ENCODE data around the gene FNIP1.
"Not testable (repeated sequence)": the region's sequence is repeated elsewhere in the genome, so short reads cannot be mapped to it uniquely, and the experiment has no call there.

FNIP1 gene

DNA sequence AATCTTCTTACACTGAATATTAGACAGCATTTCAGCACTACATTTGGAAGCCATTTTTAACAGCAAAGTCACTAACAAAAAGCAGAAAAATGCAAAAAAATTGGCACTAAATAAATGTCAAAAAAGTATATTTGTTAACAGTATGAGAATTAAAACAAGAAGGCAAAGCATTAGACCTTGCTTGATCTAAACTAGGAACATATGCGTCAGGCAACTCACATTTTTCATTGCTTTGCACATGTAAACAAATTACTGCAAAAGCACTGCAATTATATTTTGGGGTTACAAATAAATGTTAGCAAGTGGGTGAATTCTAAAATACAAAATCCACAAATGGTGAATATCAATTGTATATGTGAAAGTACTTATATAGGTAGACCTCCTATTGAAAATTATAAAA is 112.8 kb downstream of the FNIP1 start:
- DNase-seq: no peak

DNA sequence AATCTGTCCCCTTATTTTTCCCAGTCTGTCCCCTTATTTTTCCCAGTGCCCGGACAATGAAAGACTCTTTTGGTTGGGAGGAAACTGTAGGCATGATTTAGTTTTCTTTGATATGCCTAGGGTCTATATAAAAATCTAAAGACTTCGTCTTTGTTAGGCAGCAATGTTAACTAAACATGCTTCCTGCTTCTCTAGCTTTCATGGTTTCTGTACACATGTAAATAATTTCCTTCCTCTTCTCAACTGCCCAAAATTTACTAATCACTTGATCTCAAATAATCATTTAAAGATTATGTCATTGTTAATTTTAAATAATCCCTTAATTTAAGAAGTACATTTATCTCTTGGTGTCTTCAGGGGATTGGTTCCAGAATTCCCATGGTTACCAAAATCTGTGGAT is 114.0 kb downstream of the FNIP1 start:
- no peak for DNase-seq

DNA sequence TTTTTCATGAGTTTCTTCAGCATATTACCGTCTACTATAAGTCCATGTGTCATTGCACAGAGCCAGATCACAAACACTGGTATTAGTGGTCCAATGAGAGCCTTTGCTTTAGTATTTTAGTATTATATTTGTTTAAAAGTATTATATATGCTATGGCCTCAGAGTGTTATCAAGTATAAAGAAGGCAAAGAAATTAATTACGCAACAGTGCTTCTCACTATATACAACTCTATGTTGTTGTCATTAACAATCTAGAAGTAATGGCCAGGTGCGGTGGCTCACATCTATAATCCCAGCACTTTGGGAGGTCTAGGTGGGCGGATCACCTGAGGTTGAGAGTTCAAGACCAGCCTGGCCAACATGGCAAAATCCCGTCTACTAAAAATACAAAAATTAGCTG is 114.6 kb downstream of the FNIP1 start:
- no peak for DNase-seq

DNA sequence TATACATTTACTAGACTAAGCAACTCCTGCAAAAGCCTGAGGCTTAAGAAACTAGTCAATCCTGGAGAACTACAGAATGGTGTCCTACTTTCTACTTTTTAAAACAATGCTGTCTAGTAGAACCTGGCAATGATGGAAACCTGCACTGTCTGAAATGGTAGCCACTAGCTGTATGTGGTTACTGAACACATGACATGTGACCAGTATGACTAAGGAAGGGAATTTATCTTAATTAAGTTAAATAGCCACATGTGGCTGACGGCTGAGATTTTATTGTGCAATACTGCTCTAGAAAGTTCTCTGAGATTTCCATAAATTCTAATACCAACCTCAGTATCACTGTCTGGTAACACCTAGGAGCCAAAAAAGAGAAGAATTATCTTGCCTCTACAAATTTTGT is 116.9 kb downstream of the FNIP1 start:
- no peak for DNase-seq

DNA sequence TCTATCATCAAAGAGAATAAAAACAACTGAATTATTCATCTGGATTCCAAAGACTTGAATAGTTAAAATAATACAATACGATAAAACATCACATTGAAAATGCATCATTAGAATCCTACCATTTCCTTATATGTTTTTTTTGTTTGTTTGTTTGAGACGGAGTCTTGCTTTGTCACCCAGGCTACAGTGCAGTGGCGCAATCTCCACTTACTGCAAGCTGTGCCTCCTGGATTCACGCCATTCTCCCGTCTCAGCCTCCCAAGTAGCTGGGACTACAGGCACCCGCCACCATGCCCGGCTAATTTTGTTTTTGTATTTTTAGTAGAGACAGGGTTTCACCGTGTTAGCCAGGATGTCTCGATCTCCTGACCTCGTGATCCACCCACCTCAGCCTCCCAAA is 118.5 kb downstream of the FNIP1 start:
- DNase-seq: not testable (repeated sequence)

DNA sequence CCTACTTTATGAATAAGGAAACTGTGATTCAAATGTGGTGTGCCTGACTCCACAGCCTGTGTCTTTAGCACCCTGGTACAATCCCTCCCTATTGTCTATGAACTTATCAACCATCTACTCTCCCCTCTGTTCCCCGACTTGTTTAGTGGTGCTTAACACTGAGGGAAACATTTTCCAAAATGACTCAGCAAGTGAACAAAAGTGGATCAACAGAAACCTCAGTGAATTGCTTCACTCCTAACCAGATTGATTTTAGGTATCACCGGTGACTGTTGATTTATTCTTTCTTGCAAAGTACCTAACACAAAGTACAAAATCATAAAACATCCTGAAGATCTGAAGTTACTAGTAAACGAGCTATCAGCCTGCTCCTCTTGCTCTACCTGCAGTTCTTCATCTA is 119.7 kb downstream of the FNIP1 start:
- peak; percentile 39 for DNase-seq

DNA sequence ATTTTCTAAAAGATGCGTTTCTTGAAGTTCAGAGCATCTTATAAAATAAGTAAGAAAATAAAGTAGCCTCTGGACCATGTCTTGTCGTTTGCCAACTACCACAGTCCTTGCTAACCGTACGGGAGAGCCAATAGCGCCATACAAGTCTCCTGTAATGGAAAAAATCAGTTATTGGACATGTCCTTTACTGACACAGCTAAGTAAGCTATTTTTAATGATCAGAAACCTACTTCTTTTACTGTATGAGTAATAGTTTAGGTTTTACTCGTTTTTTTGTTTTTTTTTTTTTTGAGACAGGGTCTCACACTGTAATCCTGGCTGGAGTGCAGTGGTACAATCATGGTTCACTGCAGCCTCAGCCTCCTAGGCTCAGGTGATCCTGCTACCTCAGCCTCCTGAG is 124.0 kb downstream of the FNIP1 start:
- DNase-seq: no peak

DNA sequence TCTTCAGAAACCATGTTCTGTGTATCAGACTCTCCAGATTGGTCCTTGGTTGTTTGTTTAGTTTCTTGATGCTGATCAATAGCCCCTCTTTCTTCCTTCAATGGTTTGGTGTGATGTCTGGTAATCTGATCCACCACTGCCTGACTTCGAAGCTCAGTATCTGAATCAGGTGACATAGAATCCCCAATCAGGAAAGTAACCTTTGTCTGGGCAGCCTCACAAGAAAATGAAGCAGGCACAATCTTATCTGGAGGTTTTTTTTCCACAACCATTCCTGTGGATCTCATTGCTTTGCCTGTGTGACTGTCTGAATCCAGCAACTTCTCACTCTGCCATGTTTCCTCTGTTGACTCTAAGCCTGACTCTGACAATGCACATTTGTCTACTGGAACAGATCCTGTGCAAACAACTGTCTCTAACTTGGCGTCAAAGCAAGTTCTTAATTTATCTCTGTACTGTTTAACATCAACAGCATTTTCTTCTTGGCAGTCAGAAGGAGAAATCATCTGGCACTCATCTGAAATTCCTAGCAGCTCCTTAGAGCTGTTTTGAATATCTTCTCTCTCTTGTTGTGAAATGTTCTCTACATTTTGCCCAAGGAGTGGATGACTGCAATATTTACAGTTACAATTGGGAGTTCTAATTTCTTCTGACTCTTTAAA is 124.7 kb downstream of the FNIP1 start:
- no peak for DNase-seq

DNA sequence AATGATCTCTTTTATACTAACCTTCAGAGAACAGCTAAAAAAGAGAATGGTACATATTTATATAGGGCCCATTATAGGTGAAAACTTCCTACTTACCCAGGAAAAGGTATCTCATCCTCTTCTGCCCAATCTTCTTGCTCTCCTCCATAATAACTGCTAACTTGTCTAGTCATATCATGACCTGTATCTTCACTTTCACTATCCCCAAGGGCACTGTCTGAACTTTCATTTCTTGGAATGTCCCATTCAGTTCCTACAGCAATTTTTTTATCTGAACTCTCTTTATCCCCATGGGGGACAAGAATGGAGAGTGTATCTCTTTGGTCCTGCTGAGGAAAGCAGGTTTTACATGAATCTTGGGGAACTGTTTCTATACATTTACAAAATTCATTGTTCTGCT is 125.4 kb downstream of the FNIP1 start:
- peak; percentile 53 for DNase-seq

DNA sequence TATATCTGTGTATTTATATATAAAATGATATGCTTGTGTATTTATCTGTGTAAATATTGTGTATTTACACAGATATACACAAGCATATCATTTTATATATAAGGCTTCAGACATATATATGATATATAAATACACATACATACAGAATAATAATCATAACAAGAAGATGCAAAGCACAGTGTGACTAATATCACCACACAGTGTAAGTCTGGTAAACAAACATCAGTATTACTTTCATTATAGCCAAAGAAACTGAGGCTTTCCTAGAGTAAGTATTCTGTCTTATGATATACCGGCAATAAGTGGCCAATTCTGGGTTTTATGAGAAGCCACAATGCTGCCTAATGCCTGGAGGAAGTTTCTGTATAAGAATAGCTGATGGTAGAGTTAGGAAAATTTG is 131.9 kb downstream of the FNIP1 start:
- DNase-seq: peak; percentile 24

DNA sequence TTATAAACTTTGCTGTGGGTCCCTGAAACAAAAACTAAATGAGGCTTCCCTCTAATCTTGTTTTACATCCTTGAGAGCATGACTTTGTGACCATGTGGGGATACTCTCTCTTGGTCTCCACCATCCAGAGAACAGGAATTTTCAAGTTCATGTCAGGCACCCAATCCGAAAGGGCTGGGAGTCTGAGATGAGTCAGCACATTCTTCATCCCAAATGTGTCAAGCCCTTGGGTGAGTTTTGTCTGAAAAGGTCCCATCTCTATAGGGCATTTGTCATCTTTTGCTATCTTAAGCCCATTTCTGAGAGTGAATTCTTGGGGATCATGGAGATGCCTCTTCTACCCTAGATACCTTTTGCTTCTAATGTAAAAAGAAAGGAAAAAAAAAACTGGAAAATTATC is 134.9 kb downstream of the FNIP1 start:
- no peak for DNase-seq

DNA sequence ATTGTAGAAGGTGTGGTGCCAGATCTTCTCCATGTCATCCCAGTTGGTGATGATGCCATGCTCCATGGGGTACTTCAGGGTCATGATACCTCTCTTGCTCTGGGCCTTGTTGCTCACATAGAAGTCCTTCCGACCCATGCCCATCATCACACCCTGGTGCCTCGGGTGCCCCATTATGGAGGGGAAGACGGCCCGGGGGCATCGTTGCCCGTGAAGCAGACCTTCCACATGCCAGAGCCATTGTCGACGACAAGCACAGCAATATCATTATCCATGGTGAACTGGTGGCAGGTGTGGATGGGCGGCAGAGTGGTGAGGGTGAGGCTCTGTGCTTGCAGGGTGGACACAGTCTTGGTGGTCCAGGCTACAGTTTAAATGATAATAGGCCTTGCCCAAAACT is 137.0 kb downstream of the FNIP1 start:
- no peak for DNase-seq

DNA sequence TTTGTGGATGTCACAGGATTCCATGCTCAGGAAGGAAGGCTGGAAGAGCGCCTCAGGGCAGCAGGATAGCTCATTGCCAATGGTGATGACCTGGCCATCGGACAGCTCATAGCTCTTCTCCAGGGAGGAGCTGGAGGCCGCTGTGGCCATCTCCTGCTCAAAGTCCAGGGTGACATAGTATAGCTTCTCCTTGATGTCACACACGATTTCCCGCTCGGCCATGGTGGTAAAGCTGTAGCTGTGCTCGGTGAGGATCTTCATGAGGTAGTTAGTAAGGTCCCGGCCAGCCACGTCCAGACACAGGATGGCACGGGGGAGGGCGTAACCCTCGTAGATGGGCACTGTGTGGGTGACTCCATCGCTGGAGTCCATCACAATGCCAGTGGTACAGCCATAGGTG is 137.5 kb downstream of the FNIP1 start:
- DNase-seq: no peak

DNA sequence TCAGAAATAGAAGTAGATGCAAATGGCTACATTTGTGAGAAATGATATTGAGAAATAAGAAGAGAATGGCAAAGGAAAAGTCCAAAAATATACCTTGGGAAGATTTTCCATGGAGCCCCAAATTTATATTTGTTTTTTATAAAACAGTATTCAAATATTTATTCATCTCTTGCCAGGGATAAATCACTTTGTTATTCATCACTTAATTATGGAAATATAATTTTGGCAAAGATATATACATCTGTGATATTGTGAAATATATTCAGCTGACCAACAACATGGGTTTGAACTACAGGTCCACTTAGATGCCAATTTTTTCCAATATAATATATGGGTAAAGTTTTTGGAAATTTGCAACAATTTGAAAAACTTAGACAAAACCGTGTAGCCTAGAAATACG is 142.0 kb downstream of the FNIP1 start:
- DNase-seq: no peak

DNA sequence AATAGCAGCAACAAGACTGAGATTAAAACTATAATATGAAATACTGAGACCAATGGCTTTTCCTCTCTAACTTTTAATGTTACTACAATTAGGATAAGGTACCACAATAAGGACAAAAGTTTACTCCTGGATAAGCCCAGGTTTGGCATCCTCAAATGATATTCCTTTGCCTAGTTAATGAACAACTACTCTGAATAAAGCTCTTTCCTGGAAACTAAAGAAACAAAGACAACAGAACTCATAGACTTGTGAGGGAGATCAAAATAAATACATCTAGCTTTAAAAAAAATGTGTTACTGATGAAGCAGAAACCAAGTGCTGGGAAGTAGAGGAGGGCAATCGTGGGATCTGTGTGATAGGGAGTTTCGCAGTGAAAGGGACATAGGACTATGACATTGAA is 142.5 kb downstream of the FNIP1 start:
- DNase-seq: no peak

DNA sequence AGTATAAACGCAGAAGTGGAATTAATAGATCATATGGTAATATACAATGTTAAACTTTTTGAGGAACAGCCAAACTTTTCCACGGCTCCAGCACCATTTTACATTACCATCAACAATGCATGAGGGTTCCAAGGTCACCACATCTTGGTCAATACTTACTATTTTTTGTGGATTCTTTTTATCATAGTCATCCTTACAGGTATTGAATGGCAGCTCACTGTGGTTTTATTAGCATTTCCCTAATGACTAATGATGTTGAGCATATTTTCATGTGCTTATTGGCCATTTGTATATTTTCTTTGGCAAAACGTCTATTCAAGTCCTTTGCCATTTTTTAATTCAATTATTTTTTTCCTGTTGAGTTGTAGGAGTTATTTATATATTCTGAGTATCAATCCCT is 147.7 kb downstream of the FNIP1 start:
- DNase-seq: no peak

DNA sequence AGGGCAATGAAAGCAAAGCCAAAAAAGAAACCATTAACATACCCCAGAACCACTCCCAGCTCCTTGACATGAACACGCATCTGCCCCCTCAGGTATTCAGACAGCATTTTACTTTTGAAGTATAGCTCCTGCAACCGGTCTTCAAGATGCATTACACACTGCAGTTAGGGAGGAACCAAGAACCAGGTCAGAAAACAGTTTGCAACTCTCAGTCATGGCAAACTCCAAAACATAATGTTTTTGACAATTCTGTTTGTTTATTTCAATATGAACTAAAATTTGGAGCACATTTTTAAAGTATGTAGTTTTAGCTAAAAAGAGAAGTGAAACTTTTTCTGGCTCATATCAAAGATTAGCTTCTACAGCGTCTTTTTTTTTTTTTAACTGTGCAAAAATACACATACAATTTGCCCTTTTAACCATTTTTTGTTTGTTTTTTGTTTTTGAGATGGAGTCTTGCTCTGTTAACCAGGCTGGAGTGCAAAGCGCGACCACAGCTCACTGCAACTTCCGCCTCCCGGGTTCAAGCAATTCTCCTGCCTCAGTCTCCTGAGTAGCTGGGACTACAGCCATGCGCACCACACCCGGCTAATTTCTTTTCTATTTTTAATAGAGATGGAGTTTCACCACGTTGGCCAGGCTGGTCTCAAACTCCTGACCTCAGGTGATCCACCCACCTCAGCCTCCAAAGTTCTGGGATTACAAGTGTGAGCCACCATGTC is 149.6 kb downstream of the FNIP1 start:
- no peak for DNase-seq

DNA sequence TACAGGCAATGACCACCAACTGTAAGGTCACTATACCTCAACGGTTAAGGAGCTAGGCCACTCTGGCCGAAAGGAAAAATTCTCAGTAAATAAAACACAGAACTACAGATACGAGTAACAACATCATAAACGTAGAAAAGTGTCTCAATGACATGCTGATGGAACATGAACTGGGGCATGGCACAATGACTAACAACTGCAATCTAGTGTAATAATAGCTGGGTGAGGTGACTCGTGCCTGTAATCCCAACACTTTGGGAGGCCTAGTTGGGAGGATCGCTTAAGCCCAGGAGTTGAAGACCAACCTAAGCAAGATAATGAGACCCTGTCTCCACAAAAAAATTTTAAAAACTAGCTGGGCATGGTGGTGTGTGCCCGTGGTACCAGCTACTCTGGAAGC is 152.0 kb downstream of the FNIP1 start:
- DNase-seq: no peak

DNA sequence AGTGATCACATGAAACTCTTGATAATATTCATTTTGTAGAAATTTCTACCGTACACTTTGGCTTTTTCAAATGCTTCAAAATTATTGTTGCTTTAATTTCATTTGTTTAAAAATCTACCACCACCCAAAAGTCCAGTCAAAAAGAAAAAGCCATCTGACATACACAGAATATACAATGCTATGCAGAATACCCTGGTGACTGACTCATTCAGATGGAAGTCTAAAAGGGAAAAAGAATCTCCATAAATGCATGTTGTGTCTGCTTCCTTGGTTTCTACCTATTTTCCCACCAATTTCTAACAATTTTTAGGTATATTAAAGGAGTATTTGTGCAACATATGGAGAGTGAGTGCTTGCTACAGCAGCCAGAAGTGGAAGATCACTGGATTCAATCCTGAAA is 152.4 kb downstream of the FNIP1 start:
- DNase-seq: no peak

DNA sequence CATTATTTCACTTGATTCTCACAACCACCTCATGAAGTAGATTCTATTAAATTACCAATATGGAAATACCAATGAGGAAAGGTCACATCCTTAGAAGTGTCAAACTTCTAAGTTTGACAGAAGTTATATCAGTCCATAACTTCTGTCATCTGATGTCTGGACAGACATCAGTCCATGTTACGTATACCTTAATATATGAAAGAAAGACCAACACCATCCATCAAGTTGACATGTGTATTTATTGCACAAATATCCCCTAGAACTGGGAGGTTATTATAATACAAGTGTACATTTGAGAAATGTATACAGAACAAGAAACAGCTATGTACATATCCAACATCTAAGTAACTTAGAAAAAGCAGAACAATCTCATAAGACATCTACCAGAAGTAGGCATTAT is 155.3 kb downstream of the FNIP1 start:
- no peak for DNase-seq

DNA sequence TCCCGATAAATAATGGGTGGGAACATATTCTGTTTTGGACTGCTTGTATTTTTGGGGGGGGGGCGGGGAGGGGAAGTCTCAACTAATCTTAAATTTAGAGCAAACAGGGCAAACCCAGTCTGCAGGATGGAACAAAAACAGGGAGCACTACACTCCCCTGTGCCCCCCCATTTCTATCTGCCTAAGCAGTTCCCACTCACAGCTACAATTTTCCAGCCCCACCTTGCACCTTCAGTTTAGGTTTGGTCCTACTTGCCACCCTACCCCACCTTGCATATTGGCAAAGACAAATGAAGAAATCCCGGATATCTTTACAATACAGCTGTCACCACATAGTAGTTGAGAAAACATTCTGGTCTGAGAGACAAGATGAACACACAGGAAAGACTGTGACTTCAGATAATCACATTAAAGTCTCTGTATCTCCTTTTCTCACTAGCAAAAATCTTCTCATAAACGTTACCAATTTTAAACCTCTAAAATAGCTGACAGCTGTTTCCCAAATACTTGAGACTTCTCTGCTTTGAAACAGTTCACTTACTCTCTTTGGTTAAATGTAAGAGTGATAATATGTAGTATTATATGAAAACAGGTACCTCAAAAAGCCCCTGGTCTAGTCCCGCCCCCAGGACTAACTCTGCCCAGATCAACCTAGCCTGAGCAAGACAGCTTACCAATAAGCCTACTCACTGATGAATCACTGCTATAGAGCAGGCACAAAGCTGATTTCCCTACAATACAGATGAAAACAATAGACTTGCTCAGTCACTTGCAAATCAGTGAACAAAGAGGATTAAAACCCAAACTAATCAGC is 156.6 kb downstream of the FNIP1 start:
- DNase-seq: peak; percentile 40

DNA sequence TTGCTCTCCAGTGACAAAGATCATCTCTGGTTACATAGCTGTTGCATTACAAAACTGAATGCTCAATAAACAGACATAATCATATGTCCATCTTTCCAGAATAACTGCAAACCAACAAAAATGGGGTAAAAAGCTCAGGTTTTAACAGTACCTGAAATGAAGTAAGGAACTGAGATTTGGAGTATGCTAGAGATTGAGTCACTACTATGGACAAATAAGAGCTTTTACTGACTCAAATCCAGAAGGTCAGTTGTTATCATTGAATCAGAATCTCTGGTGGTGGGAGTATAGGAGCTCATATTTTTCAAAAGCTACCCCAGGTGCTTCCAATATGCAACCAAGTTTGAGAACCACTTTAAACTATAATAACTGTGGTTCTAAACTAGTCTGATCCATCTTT is 157.7 kb downstream of the FNIP1 start:
- DNase-seq: no peak

DNA sequence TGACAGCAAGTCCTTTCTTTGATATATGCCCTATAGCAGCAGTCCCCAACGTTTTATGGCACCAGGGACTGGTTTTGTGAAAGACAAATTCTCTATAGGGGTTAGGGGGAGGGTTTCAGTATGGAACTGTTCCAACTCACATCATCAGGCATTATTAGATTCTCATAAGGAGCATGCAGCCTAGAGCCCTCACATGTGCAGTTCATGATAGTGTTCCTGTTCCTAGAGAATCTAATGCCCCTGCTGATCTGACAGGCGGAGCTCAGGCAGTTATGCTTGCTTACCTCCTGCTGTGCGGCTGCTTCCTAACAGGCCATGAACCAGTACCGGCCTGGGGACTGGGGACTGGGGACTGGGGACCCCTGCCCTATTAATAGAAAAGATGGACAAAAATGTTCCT is 159.1 kb downstream of the FNIP1 start:
- DNase-seq: no peak

Measured in activated CD4-positive, alpha-beta T cell treated with anti-CD3 and anti-CD28 coated beads, Interleukin-10, Interleukin-2, amounts not matched to agents 100 ng/mL and 50 ng/mL, durations not matched to agents 16 hours and 8 hours (primary cell).